Suppressor macrophage treated with lipopolysaccharide for 4 hours (primary cell): ENCODE data around the gene TRIM51G.
"Not testable (repeated sequence)": the region's sequence is repeated elsewhere in the genome, so short reads cannot be mapped to it uniquely, and the experiment has no call there.

Experiments used
- DNase-seq: peaks from one replicate; pipeline ENCODE4 v3.0.0-alpha.2; 2020

TRIM51G gene, protein sequence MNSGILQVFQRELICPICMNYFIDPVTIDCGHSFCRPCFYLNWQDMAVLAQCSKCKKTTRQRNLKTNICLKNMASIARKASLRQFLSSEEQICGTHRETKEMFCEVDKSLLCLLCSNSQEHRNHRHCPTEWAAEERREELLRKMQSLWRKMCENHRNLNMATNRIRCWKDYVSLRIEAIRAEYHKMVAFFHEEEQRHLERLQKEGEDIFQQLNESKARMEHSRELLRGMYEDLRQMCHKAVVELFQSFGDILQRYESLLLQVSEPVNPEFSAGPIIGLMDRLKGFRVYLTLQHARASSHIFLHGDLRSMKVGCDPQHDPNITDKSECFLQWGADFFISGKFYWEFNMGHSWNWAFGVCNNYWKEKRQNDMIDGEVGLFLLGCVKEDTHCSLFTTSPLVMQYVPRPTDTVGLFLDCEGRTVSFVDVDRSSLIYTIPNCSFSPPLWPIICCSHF

DNA sequence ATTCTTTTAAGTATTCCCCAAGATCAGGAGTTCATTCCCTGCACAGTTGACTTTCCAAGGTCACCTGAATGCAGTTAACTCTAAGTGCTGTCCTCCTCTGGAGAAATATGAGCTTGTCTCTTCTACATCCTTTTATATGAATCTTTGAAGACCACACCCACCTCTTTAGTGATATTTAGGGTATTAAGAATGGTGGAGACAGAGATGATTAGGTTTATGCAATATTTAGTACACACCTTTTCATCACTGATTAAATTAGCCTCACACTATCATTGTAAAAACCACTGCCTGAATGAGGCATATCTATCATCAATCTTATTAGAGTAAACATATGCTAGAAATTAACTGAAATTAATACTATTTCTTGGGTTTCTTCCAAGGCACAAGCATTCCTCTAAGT, at the start of gene TRIM51G:
TSS of gene TRIM51G (minus strand) at position 101 of the 400 bp plus-strand sequence. CDS start 2,190 bp downstream, outside the sequence.
- DNase-seq = not testable (repeated sequence)

DNA sequence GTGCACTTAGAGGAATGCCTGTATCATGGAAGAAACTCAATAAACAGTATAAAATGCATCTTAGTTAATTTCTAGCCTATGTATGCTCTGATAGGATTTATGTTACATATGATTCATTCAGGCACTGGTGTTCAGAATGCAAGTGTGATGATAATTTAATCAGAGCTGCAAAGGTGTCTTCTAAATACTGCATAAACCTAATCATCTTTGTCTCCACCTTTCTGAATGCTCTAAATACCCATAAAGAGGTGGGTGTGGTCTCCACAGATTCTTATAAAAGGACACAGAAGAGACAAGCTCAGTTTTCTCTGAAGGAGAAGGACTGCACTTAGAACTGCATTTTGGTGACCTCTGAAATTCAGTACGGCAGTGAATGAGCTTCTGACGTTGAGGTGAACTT, 44.8 kb upstream of the TRIM51G start, which contains the start of gene TRIM49B:
TSS of gene TRIM49B (plus strand) at position 301 of the 400 bp plus-strand sequence. CDS start 2,777 bp downstream, outside the sequence.
- not testable (repeated sequence) for DNase-seq

DNA sequence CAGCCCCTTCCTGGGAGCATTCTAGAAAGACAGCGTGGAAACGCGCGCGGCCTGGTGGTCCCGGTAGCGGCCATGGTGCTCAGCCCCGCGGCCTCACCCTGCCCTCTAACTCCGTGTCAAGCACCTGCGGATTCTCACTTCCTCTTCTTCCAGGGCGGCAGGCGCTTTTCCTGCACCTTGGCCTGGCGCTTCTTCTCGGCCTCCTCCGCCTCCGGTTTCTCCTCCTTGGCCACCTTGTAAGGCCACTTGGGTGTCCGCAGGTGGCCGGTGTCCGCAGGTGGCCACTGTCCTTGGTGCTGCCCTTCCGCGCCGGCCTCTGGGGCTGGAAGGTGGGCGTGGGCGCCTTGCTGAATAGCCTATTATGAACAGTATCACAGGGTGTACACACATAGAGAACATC, 15.1 kb downstream of the TRIM51G start:
- DNase-seq = not testable (repeated sequence)

DNA sequence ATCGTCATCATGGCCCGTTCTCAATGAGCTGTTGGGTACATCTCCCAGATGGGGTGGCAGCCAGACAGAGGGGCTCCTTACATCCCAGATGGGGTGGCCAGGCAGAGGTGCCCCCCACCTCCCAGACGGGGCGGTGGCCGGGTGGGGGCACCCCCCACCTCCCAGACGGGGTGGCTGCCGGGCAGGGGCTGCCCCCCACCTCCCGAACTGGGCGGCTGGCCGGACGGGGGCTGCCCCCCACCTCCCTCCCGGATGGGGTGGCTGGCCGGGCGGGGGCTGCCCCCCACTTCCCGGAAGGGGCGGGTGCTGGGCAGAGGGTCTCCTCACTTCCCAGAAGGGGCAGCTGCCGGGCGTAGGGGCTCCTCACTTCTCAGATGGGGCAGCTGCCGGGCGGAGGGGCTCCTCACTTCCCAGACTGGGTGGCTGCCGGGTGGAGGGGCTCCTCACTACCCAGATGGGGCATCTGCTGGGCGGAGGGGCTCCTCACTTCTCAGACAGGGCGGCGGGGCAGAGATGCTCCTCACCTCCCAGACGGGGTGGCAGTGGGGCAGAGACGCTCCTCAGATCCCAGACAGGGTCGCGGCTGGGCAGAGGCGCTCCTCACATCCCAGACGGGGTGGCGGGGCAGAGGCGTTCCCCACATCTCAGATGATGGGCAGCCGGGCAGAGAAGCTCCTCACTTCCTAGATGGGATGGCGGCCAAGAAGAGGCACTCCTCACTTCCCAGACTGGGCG, 28.2 kb downstream of the TRIM51G start:
- DNase-seq = not testable (repeated sequence)

- DNase-seq = not testable (repeated sequence)
These were observed 37.9 kb downstream of the TRIM51G start for GRCh38 chr11:48945796-48946195.
